Colonic mucosa (tissue), 4 donors: ENCODE data around the gene WDR26. TPM values are rescaled to one million over a fixed set of nuclear protein-coding genes. Genes with fewer than 3 reads are reported as not detected.
"Not testable (repeated sequence)": the region's sequence is repeated elsewhere in the genome, so short reads cannot be mapped to it uniquely, and the experiment has no call there.

ENCODE experiments used
- DNase-seq: peaks from one replicate; pipeline ENCODE4 v3.0.0-alpha.2; 2020
- H3K27ac ChIP-seq: fragments of 200-600 bp; one replicate; pipeline ENCODE4 v1.8.0; 2021
- H3K27me3 ChIP-seq: fragments of 200-600 bp; one replicate; pipeline ENCODE4 v1.8.0; 2021
- H3K36me3 ChIP-seq: fragments of 200-600 bp; one replicate; pipeline ENCODE4 v1.8.0; 2021
- H3K4me1 ChIP-seq: fragments of 200-600 bp; one replicate; pipeline ENCODE4 v1.8.0; 2021; ENCODE audit warnings: mild to moderate bottlenecking
- H3K4me3 ChIP-seq: fragments of 200-600 bp; one replicate; pipeline ENCODE4 v1.8.0; 2021
- H3K9ac ChIP-seq, 2 donors: one replicate each; pipeline ENCODE4 v1.7.0; 2013; ENCODE audit warnings: control low read depth in 2 of 2, low read depth in 2 of 2, low read length in 2 of 2
- H3K9me3 ChIP-seq: fragments of 200-600 bp; one replicate; pipeline ENCODE4 v1.8.0; 2021
- CTCF ChIP-seq: fragments of 200-600 bp; IDR thresholded peaks from one replicate; pipeline ENCODE4 v1.8.0; 2022; ENCODE audit warnings: antibody characterized with exemption, mild to moderate bottlenecking
- intact Hi-C: fragments of 100-400 bp; cut with DNase I; formaldehyde crosslinking; loops from one replicate; pipeline ENCODE4 v1.14.1; 2022
- total RNA-seq, 2 donors: library from RNA; stranded (reverse); fragmentation: NEBNext Ultra II Directional in 1 of 2; extraction: Animal tissue kit (Norgen Biotek cat#: 25700) in 1 of 2; gene quantifications; one replicate each; pipeline ENCODE4 v1.2.1, GENCODE V29; 2021
- donor health status: healthy.
- donor health status: DM: no; HTN: no; CAD: no.
- donor health status: DM: no; HTN: no; CAD: no.

The WDR26 gene
- total RNA-seq, 2 donors from 2014 or later = 53.5 to 78.4 TPM

GRCh38 chr1:224430511-224431113 is 4.0 kb downstream of the WDR26 start:
- Histone ChIP-seq H3K4me3 (peak overlapping the region; percentile 0), H3K27me3 (no peaks in the 10 kb centered on the region), H3K4me1 (peaks cover 4% of the 10 kb centered on the region), H3K9ac (peak overlapping the region in 1 of 2 donors; percentile 51), H3K36me3 (no peaks in the 10 kb centered on the region), H3K9me3 (no peaks in the 10 kb centered on the region), H3K27ac (peak overlapping the region; percentile 93)
- intact Hi-C loops = loop anchor here (5.0 kb wide), 1 partner anchor 73 kb away; the partner anchor contains the start of gene CNIH4
- TF ChIP-seq CTCF = no peak
- DNase-seq = peak; percentile 58

- no peaks in the 10 kb centered on the region for H3K27me3 ChIP-seq
- H3K9ac ChIP-seq = no peak overlapping the region
- H3K36me3 ChIP-seq = no peaks in the 10 kb centered on the region
- H3K4me3 ChIP-seq = no peak overlapping the region
- TF ChIP-seq CTCF = no peak
- DNase-seq = no peak
- intact Hi-C loops = loop anchor here (5.0 kb wide), 1 partner anchor 72 kb away; the partner anchor contains the start of gene CNIH4
- H3K9me3 ChIP-seq = no peaks in the 10 kb centered on the region
- no peaks in the 10 kb centered on the region for H3K4me1 ChIP-seq
- peak overlapping the region; percentile 93 for H3K27ac ChIP-seq
Observed at GRCh38 chr1:224429616-224430326, 4.8 kb downstream of the WDR26 start.

GRCh38 chr1:224428713-224429112 is 5.9 kb downstream of the WDR26 start:
- DNase-seq, H3K4me3 ChIP-seq, H3K27ac ChIP-seq, H3K9me3 ChIP-seq, H3K36me3 ChIP-seq, H3K9ac ChIP-seq, intact Hi-C loops, H3K27me3 ChIP-seq, H3K4me1 ChIP-seq: not testable (repeated sequence)

GRCh38 chr1:224427346-224427745 is 7.3 kb downstream of the WDR26 start:
- DNase-seq = no peak
- no peak overlapping the region for H3K4me3 ChIP-seq
- no peak for TF ChIP-seq CTCF
- no peaks in the 10 kb centered on the region for H3K27me3 ChIP-seq
- H3K36me3 ChIP-seq = peaks cover 6% of the 10 kb centered on the region
- no peaks in the 10 kb centered on the region for H3K4me1 ChIP-seq
- no peaks in the 10 kb centered on the region for H3K9me3 ChIP-seq
- no peak overlapping the region for H3K9ac ChIP-seq
- intact Hi-C loops = no loop called here
- no peak overlapping the region for H3K27ac ChIP-seq

GRCh38 chr1:224426869-224427268 is 7.7 kb downstream of the WDR26 start:
- DNase-seq, H3K4me1 ChIP-seq, H3K4me3 ChIP-seq: not testable (repeated sequence)

GRCh38 chr1:224425279-224425884 is 9.2 kb downstream of the WDR26 start:
- peaks cover 6% of the 10 kb centered on the region for H3K36me3 ChIP-seq
- no peaks in the 10 kb centered on the region for H3K9me3 ChIP-seq
- no peak for TF ChIP-seq CTCF
- DNase-seq = no peak
- intact Hi-C loops = no loop called here
- H3K27me3 ChIP-seq = no peaks in the 10 kb centered on the region
- no peaks in the 10 kb centered on the region for H3K4me1 ChIP-seq
- no peak overlapping the region for H3K4me3 ChIP-seq
- H3K27ac ChIP-seq = no peak overlapping the region
- H3K9ac ChIP-seq = no peak overlapping the region

More at GRCh38 chr1:224426869-224427268, 7.7 kb downstream of the WDR26 start:
- H3K36me3 ChIP-seq, H3K27ac ChIP-seq, H3K9ac ChIP-seq, H3K9me3 ChIP-seq, intact Hi-C loops, H3K27me3 ChIP-seq: not testable (repeated sequence)
